GM19372 (cell line): ENCODE data around the gene ADAMTS18.

Source experiments
- ATAC-seq: cut with Tn5 transposase; IDR thresholded peaks from one replicate; pipeline ENCODE4 v1.9.1; 2021; ENCODE audit warnings: mild to moderate bottlenecking, low read depth, moderate library complexity; ENCODE audit not compliant: unreplicated experiment

The ADAMTS18 gene

GRCh38 chr16:77331802-77332586 is 102.8 kb downstream of the ADAMTS18 start:
- ATAC-seq: no peak

GRCh38 chr16:77331043-77331442 is 103.8 kb downstream of the ADAMTS18 start:
- no peak for ATAC-seq

DNA sequence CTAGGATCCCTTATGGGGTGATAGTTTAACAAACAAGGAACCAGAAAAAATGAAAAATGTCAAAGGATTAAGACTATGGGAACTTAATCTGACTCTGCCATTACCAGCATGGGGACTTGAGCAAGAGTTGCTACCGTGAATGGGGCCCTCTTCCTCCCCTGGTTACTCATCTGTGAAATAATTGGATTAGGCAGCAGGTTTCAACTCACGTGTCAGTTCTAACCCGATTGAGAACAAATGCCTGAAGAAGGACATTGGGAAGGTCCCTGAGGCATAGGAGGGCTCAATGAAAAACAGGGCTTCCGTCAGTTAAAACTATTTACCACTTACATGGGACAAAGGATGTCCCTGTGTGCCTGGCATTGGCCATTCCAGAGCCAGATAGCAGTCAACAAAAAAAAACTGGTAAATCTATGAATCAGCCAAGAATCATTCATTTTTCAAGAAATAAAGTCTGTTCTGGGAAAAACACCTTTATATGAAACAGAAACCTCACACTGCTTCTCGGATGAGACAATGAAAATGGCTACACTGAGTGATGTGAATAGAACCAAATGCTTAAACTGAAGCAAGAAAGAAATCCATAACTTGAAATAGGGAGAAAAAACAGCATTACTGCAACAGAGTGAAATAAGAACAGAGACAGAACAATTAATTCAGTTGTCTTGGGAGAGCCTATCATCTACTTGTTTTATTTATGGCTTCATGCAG is 104.3 kb downstream of the ADAMTS18 start:
- ATAC-seq: no peak

DNA sequence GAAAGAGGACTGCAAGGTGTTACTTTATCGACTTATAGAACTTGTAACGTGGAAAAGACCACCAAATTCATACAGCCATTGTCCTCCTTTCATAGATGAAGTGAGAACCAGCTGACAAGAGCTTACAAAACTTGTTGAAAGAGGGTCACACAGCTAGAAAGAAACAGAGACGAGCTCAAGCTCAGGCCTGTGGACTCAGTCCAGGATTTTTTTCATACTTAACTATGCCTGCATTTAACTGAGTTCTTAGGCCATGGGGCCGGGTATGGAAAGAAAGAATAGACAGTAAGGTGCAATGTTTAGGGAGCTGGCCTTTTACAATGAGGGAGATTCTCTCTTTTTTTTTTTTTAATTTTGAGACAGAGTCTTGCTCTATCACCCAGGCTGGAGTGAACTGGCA is 106.1 kb downstream of the ADAMTS18 start:
- ATAC-seq: no peak

DNA sequence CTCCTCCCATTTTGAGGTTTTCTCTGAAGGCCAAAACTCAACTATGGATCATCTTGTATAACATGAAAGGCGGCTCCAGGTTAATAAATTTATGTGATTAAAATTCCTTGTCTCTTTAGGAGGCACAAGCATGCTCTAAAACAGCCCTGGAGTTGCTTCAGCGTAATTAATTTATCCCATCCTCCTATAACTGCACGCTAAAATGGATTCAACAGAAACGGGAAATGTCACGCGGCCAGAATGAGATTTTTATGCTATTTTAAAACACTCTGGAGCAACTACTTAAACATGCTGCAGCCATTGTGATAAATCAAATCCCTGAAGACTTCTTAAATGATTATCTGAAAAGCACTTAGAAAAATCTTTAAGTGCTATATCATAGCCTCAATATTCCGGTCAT is 106.6 kb downstream of the ADAMTS18 start:
- ATAC-seq: no peak

DNA sequence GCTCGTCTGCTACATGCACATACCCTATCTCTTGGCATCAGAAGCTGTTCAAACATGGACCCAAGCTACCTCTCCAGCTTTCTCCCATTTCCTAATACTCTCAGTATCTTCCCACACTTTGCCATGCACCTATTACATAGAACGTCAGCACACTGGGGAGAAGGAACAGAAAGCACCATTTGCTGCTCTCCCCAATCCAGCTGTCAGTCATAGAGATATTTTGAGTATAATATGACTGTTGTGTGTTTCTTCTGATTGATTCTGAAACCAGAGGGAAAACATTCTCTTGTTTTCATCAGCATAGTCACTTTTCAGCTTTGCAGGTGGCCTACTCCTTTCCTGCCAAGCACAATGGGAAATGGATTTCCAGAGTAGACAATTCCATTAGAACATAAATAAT is 107.1 kb downstream of the ADAMTS18 start:
- no peak for ATAC-seq

GRCh38 chr16:77324729-77325128 is 110.1 kb downstream of the ADAMTS18 start:
- ATAC-seq: no peak

DNA sequence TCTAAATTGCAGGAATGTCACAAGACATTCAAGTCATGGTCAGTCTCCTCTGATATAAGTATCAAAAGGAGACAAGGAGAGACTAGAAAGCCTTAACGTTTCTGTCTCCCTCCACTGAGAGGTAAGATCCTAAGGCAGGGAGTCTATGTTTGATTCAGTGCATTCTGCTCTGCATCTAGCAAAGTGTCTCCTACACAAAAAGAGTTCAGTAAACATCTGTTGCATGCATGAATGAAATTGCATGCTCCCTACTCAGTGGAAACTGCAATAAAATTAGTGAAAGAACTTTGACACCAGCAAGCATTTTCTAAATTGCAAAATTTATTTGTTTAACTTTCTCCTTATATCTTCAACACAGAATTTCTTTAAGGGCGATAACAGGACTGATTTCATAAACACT is 111.1 kb downstream of the ADAMTS18 start:
- no peak for ATAC-seq

DNA sequence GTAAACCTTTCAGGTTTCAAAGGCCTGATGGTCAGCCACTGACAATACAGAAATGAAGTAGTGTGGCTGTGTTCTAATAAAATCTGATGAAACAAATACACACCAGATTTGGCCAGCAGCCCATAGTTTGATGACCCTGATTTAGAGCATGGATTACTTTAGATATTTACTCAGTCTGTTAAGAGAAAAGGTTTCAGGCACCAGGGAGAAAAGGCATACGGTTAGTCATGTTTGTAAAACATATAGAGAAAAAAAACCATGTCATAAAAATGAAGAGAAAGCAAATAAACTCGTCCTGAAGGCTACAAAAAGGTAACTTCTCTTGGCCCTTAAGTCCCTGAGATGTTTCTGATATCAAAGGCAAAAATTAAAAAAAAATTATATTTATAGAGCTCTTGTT is 112.1 kb downstream of the ADAMTS18 start:
- no peak for ATAC-seq

GRCh38 chr16:77317059-77317458 is 117.8 kb downstream of the ADAMTS18 start:
- ATAC-seq: no peak

- ATAC-seq: no peak
These were observed 124.0 kb downstream of the ADAMTS18 start for GRCh38 chr16:77310877-77311276.

GRCh38 chr16:77308163-77308561 is 126.7 kb downstream of the ADAMTS18 start:
- no peak for ATAC-seq

DNA sequence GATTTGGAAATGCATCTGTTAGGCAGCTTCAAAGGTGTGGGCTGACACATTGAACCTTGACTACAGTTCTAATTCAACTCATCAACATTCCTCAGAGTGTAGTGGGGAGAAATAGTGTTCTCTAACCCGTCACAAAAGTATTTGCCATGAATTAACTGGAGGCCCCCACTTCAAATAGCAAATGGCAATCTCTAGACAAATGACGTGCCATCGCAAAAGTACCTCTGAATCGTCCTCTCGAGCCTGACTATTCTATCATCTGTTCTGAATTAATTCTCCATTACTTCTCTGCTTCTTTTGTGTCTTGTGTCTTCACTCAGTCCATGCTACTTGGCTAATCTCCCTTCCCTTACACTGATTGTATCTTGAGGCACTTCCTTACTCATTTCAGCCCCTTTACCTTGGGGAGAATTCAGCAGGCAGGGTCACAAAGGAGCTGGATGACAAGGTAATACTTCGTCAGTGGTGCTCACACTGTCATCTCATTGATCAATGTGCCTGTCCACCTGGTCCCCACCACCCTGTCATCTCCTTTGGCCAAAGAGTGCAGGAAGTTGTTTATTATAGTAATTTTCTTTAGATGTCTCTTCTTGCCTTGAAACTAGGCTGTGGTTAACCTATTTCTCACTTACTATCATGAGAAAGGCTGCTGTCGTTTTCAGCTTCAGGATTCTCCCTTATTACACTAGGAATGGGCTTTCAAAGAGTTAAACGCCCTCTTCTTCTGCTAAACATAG is 127.2 kb downstream of the ADAMTS18 start:
- no peak for ATAC-seq

- no peak for ATAC-seq
These were observed 128.8 kb downstream of the ADAMTS18 start for GRCh38 chr16:77306075-77306474.

DNA sequence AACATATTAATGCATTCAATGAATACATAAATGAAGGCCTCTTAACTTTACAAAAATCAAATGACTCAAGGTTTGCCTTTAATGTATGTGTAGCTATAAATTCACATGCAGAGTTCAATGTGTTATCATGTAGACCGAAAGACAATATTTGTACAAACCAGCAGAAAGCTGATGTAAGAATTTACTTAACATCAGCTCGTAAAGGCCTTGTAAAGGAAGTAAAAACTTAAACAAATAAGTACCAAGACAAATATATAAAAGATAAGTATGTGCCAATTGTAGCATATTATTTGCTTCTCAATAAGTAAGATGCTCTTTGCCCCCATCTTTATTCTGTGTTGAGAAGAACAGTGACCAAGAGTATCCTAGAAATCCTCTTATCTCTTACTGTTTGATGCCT is 130.0 kb downstream of the ADAMTS18 start:
- no peak for ATAC-seq

DNA sequence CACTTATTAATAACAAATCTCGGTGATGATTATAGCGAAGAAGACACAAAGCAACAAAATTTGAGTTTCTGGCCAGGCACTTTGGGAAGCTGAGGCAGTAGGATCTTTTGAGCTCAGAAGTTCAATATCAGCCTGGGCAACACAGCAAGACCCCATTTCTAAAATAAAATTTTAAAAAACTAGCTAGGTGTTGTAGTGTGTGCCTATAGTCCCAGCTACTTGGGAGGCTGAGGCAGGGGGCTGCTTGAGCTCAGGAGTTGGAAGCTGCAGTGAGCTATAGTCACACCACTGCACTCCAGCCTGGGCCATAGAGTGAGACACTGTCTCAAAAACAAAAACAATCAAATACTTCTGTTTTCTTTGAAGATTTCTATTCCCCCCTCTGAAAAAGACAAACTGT is 130.7 kb downstream of the ADAMTS18 start:
- no peak for ATAC-seq

DNA sequence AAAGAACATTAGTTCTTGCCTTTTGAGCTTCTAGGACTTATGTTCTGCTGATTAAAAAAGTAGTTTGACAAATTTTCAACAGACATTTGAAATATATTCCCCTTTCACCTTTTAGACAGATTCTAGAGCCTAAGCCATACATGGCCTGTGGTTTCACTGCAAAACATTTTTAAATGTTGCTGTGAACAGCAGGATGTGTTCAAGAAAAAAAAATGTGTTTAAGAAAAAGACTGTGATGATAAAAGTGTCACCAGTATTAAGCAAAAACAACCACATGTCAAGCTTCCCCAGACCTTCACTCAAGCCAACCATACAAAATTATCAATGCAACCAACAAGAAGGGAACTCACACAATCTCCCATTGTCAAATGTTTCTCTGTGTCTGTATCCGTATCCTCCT is 132.2 kb downstream of the ADAMTS18 start:
- no peak for ATAC-seq

- ATAC-seq: no peak
These were observed 132.6 kb downstream of the ADAMTS18 start for GRCh38 chr16:77302249-77302648.

DNA sequence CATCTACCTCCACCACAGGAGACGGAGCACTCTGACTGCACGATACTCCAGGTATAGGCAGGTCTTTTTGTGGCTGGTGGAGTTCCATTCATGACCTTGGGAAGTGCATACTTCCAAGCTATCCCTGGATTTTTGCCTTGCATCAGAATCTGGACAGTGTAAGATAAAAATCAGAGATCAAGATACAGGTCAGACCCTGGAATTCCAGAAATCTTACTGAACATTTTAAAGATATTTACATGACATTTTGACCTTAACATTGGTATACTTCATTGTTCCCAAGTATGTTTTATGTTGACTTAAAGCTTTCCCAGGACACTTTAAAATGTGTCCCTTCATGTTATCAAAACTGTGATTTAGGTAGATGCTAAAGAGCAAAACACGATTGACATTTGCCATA is 134.6 kb downstream of the ADAMTS18 start:
- ATAC-seq: no peak

GRCh38 chr16:77299395-77299794 is 135.4 kb downstream of the ADAMTS18 start:
- ATAC-seq: no peak
